Astrocyte (in vitro differentiated cells and primary cell): ENCODE measurements around the gene TMED8.

Experiments
- CTCF ChIP-seq: IDR thresholded peaks from 2 replicates; pipeline ENCODE4 v1.5.1; 2011; ENCODE audit warnings: low read depth, mild to moderate bottlenecking, inconsistent platforms, low read length, moderate library complexity; ENCODE audit not compliant: insufficient read depth
- EZH2 ChIP-seq: IDR thresholded peaks from 2 replicates; pipeline ENCODE4 v1.6.1; 2012; ENCODE audit warnings: mild to moderate bottlenecking, low read length, inconsistent platforms; ENCODE audit not compliant: insufficient read depth

- TF ChIP-seq EZH2 (no peak), CTCF (no peak)
Observed at GRCh38 chr14:77310026-77310425, 66.9 kb downstream of the TMED8 start.
